NCI-H510A treated with DMSO at 0.1 percent for 48 hours (cell line): Measurements from ENCODE around the gene DYNLT1.
"Not testable (repeated sequence)": the region's sequence is repeated elsewhere in the genome, so short reads cannot be mapped to it uniquely, and the experiment has no call there.

Experiments used
- DNase-seq: peaks from one replicate; lab custom pipeline; 2025; lab: John Stamatoyannopoulos, UW

DYNLT1 gene

GRCh38 chr6:158621694-158622544, 22.6 kb downstream of the DYNLT1 start:
- no peak for DNase-seq

GRCh38 chr6:158620963-158621693, 23.4 kb downstream of the DYNLT1 start:
- DNase-seq: no peak

GRCh38 chr6:158619922-158620801, 24.4 kb downstream of the DYNLT1 start:
- DNase-seq: no peak

GRCh38 chr6:158618289-158618688, 26.3 kb downstream of the DYNLT1 start:
- not testable (repeated sequence) for DNase-seq

GRCh38 chr6:158614606-158615005, 29.9 kb downstream of the DYNLT1 start:
- DNase-seq: not testable (repeated sequence)

- no peak for DNase-seq
Measured at GRCh38 chr6:158611541-158612370, 32.8 kb downstream of the DYNLT1 start.

GRCh38 chr6:158611039-158611438, 33.5 kb downstream of the DYNLT1 start:
- no peak for DNase-seq

GRCh38 chr6:158610319-158610968, 34.1 kb downstream of the DYNLT1 start:
- no peak for DNase-seq

- DNase-seq: no peak
Measured at GRCh38 chr6:158609455-158610155, 34.9 kb downstream of the DYNLT1 start.

GRCh38 chr6:158608221-158608620, 36.3 kb downstream of the DYNLT1 start:
- no peak for DNase-seq

- DNase-seq: no peak
Measured at GRCh38 chr6:158607411-158608170, 37.0 kb downstream of the DYNLT1 start.

- DNase-seq: no peak
Measured at GRCh38 chr6:158606935-158607334, 37.6 kb downstream of the DYNLT1 start.

GRCh38 chr6:158606011-158606410, 38.5 kb downstream of the DYNLT1 start:
- DNase-seq: not testable (repeated sequence)

GRCh38 chr6:158605266-158605878, 39.2 kb downstream of the DYNLT1 start:
- DNase-seq: peak; percentile 68

GRCh38 chr6:158604048-158604406, 40.5 kb downstream of the DYNLT1 start:
- DNase-seq: no peak

- no peak for DNase-seq
Measured at GRCh38 chr6:158603261-158604047, 41.1 kb downstream of the DYNLT1 start.

- no peak for DNase-seq
Measured at GRCh38 chr6:158599635-158600034, 44.9 kb downstream of the DYNLT1 start.

- DNase-seq: no peak
Measured at GRCh38 chr6:158597565-158597964, 47.0 kb downstream of the DYNLT1 start.
